Pulmonary artery endothelial cell (primary cell): ENCODE results near the gene SLC17A3. TPM values are rescaled to one million over a fixed set of nuclear protein-coding genes. Genes with fewer than 3 reads are reported as not detected.

Experiments
- DNase-seq: peaks from one replicate; pipeline ENCODE4 v3.0.0-alpha.2; 2011; ENCODE audit warnings: low read depth, low spot score
- total RNA-seq: library from RNA; depleted of rRNA; stranded (reverse); fragments of >200 nt; gene quantifications from 2 replicates; pipeline ENCODE4 v1.2.3, GENCODE V29; 2014

The SLC17A3 gene, protein sequence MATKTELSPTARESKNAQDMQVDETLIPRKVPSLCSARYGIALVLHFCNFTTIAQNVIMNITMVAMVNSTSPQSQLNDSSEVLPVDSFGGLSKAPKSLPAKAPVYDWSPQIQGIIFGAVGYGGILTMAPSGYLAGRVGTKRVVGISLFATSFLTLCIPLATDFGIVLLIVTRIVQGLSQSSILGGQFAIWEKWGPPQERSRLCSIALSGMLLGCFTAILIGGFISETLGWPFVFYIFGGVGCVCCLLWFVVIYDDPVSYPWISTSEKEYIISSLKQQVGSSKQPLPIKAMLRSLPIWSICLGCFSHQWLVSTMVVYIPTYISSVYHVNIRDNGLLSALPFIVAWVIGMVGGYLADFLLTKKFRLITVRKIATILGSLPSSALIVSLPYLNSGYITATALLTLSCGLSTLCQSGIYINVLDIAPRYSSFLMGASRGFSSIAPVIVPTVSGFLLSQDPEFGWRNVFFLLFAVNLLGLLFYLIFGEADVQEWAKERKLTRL
- not detected in 2 replicates for total RNA-seq

DNA sequence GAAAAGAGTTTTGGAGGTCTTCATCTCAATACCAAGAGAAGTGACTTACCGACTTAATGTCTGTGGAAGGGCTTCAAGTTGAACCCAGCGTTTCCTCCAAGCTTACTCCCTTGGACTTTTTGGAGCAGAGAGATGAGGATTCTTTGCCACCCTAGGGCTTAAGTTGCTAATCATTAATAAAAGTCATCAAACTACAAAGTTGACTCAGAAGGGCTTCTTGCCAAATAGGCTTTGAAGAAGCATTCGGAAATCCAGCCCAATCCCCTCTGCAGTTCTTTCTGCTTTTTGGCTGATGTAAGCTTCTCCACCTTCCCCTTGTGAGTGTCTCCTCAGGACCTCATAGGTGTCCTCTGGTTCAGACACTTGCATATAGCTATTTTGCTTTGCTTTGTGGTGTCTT is at the start of gene SLC17A3:
SLC17A3 (minus strand) TSS at position 126 of the 400 bp plus-strand sequence. CDS start 5,856 bp downstream, outside the sequence.
- DNase-seq = no peak

- no peak for DNase-seq
Observed at GRCh38 chr6:25922301-25922700, 48.3 kb upstream of the SLC17A3 start.

DNA sequence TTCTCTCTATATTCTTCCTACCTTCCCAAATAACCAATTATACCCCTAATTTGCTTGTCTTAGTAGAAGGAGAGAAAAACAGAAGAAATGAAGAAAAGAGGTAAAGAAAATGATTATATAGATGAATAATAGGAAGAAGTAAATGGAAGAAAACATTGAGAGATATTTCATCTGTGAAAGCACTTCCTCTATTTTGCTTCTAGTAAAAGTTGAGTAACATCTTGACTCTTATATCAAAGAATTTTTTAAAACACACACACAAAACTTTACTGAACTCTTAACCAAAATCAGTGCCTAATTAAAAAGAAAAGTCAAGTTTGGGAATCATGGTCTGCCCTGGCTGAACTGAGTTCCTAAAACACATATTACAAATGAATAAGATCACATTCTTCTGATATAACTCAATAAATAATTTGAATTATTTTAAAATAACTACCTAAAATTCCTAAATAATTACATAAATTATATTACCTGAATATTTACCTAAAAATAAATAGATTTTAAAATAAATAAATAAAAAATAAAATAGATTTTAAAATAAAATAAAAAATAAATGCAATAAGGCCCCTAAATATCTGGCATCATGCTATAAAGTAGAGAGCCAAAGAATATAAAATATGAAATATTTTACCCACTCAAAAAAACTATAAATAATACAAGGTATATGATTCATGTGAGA is 47.6 kb upstream of the SLC17A3 start:
- DNase-seq = no peak

GRCh38 chr6:25919657-25920056 is 45.6 kb upstream of the SLC17A3 start:
- no peak for DNase-seq

DNA sequence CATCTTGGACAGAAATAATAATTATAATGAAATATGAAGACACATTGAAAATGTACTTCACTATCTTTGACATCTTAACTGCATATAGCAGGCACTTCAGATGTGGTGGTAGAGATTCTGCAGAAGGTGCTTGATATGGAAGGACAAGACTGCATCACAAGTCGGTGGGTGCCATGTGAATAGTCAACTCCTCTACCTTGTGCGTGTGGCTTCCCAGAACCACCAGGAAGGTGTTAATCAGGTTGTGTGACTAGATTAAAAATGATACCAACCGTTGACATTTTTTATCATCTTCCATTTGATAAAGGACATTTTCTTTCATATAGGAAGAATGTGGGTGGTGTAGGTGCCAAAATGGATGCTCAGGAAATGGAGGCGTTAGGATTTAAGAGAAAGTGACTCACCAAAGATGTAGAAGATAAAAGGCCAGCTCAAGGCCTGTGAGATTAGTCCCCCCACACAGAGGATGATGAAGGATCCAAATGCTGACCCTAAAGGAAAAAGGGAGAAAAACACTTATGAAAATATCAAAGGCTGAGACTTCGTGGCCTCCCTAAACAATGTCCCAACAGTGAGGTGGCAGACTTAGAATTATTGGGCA is 44.1 kb upstream of the SLC17A3 start:
- no peak for DNase-seq

GRCh38 chr6:25916789-25917490 is 42.9 kb upstream of the SLC17A3 start:
- no peak for DNase-seq

DNA sequence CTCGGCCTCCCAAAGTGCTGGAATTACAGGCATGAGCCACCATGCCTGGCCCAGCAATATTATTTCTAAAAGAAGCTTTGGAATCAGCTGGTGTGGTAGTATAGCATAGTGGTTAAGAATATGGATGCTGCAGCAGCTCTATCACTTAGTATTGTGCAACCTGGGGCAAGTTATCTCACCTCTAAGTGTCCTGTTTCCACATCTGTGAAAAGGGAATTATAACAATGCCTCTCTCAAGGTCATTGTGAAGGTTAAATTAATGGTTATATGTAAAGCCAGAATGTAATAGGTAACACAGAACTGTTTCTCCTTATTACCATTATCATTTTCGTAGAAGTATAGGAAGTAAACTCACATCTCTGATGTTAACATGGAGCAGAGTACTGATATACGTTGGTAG is 42.3 kb upstream of the SLC17A3 start:
- no peak for DNase-seq

GRCh38 chr6:25913741-25914140 is 39.7 kb upstream of the SLC17A3 start:
- no peak for DNase-seq

GRCh38 chr6:25911351-25911750 is 37.3 kb upstream of the SLC17A3 start:
- no peak for DNase-seq

DNA sequence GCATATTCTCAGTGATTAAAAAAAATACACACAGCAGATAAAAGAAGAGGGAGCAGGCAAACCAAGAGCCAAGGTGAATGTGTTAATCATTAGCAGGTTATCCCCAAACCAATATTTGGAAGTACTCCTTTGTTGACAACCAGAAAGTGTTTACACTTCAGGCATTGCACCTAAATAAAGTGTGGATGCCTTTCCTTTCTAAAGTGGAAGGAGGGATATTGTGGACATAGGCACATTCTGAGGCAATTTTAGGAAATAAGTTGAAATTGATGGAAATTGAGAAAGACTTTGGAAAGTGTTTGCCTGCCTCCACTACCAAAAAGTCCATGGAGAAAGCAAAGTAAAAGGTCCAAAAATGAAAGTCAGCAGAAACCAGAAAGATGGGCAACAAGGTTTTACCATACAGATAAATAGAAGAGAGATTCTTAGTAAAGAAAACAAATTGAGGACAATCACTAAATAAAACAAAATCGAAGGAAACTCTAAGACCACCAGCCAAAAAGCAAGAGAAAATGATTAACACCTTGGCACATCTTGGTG is 33.5 kb upstream of the SLC17A3 start:
- DNase-seq = no peak

GRCh38 chr6:25903467-25904099 is 29.5 kb upstream of the SLC17A3 start:
- no peak for DNase-seq

- DNase-seq = no peak
Observed at GRCh38 chr6:25902071-25902470, 28.0 kb upstream of the SLC17A3 start.

DNA sequence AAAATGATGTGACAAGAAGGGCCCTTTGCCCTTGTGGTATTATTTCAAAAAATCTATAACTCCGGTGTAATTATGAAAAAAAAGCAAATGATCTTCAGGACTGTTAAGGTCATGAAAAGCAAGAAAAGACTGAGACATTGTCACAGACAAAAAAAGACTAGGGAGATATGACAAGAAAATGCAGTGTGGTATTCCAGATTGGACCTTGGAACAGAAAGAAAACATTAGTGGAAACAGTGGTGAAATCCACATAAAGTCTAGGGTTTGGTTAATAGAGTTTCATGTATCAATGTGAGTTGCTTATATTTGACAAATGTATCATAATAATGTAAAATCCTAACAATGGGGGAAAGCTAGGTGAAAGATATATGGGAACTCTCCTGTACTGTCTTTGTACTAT is 26.8 kb upstream of the SLC17A3 start:
- DNase-seq = no peak

- DNase-seq = no peak
Observed at GRCh38 chr6:25899580-25900408, 25.8 kb upstream of the SLC17A3 start.

DNA sequence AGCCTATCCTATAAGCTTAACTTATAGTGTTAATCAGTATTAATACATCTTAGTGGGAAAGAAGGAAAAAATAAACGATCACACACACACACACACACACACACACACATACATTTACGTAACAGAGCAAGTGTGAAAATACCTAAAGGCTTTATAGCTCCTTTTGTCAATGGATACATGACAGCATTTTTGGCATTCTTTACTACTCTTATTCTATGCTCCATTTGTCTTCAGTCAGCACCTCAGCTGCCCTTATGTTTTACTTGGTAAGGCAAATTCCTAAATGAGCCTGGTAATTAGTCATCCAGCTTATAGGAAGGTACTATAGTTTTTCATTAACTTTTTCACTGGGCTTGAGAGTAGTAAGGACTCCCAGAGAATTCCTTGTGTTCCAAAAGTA is 25.1 kb upstream of the SLC17A3 start:
- DNase-seq = no peak

DNA sequence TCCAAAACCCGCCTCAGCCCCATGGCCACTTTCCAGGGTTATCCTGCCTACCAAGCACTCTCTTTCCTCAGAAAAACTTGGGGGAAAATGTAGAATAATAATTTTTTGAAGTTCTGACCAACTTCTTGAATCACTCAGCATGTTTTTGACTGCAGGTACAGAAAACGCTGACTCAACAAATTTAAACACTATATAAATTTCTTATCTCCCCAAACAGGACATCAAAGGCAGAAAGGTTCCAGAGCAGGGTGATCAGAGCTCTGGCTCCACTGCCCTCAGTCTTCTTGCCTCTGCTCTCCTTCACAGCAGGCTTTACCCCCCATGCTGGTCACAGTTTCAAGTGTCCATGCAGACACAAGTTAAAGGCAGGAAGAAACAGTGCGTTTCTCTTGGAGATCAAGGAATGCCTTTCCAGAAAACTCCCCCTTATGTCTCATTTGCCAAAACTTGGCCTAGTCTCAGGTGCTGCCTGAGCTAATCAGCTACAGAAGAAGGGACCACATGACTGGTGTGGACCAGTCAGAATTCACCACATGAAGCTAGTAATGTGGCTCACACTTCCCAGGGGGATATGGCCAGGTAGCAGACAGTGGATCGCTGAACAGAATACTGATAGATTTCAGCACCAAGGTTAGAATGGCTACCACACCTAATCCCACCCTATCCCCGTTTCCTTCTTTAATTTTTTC is 24.4 kb upstream of the SLC17A3 start:
- DNase-seq = no peak

- no peak for DNase-seq
Observed at GRCh38 chr6:25896252-25896651, 22.2 kb upstream of the SLC17A3 start.

DNA sequence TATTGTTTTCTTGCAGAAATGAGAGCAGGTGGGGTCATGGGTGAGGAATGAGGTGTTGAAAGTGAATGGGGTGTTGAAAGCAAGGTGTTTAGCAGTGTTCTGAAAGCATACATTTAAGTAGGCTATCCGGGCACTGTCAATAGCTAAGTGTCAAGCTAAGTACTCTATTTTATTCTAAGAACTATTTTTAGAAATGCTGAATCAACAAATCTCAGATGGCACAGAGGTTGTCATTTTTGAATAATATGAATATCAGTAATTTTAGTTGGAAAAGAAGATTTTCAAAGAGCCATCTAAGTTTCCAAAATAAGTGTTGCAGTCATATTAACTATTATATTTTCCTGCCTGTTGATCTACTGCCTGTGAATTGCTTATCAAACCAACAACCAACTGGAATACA is 21.7 kb upstream of the SLC17A3 start:
- no peak for DNase-seq

- no peak for DNase-seq
Observed at GRCh38 chr6:25893778-25894177, 19.7 kb upstream of the SLC17A3 start.
